GM12878 (cell line): Measurements from ENCODE around the gene DNAJC16. TPM values are rescaled to one million over a fixed set of nuclear protein-coding genes. Genes with fewer than 3 reads are reported as not detected.

Experiments
- ATAC-seq: fragments of 200-7000 bp; cut with Tn5 transposase; 3 replicates; pipeline ENCODE4 v1.9.1; 2020; ENCODE audit warnings: mild to moderate bottlenecking, moderate library complexity
- BruUV-seq: library from RNA; stranded (reverse); fragments of 400-500 nt; replicated peaks from 2 replicates; lab custom pipeline; 2021; lab: Mats Ljungman, UMichigan
- CTCF ChIA-PET: fragments of 300-600 bp; sonication (Branson Sonifier 250); formaldehyde crosslinking; extraction: SDS; loops from one replicate; lab custom pipeline; 2021; ENCODE audit warnings: inconsistent platforms; lab: Yijun Ruan, JAX
- POLR2A ChIA-PET: fragments of 350-600 bp; formaldehyde crosslinking; extraction: SDS; loops from one replicate; lab custom pipeline; 2021; ENCODE audit warnings: inconsistent platforms; lab: Charles Lee
- RAD21 ChIA-PET: fragments of 300-600 bp; sonication (Branson Sonifier 250); formaldehyde crosslinking; loops from one replicate; lab custom pipeline; 2023; ENCODE audit warnings: antibody characterized with exemption; ENCODE audit not compliant: unreplicated experiment; lab: Charles Lee
- SMC1A ChIA-PET: fragments of 300-600 bp; sonication (Branson Sonifier 250); formaldehyde crosslinking; loops from one replicate; lab custom pipeline; 2023; ENCODE audit not compliant: unreplicated experiment, uncharacterized antibody; lab: Charles Lee
- DNase-seq: peaks from one replicate; pipeline ENCODE4 v3.0.0-alpha.2; 2011; ENCODE audit warnings: low read depth, low spot score
- FAIRE-seq: peaks from 3 replicates; lab custom pipeline; 2011; peaks lifted over from hg19 to GRCh38; lab: Jason Lieb, UNC
- H2AFZ ChIP-seq: 2 replicates; pipeline ENCODE4 v1.6.0; 2011; ENCODE audit warnings: low read depth, low read length, control low read depth; ENCODE audit not compliant: control insufficient read depth
- H3K27ac ChIP-seq: 2 replicates; pipeline ENCODE4 v1.5.1; 2011; ENCODE audit warnings: control low read depth; ENCODE audit not compliant: control insufficient read depth, insufficient read depth
- H3K27me3 ChIP-seq, 2 experiments: replicated peaks in 1 of 2; 2 replicates each; pipeline versions ENCODE4 v1.6.0 to v1.6.1; 2011; ENCODE audit warnings: low read length in 1 of 2; ENCODE audit not compliant: control insufficient read depth in 2 of 2, insufficient read depth in 2 of 2
- H3K36me3 ChIP-seq, 2 experiments: 2 replicates each; pipeline ENCODE4 v1.5.1; 2011; ENCODE audit warnings: low read length in 1 of 2; ENCODE audit not compliant: control insufficient read depth in 2 of 2, insufficient read depth in 2 of 2
- H3K4me1 ChIP-seq: 2 replicates; pipeline ENCODE4 v1.6.1; 2011; ENCODE audit warnings: mild to moderate bottlenecking, low read length, moderate library complexity, mixed read lengths; ENCODE audit not compliant: control insufficient read depth, insufficient read depth
- H3K4me2 ChIP-seq: 2 replicates; pipeline ENCODE4 v1.6.0; 2011; ENCODE audit warnings: control low read depth; ENCODE audit not compliant: control insufficient read depth, insufficient read depth
- H3K4me3 ChIP-seq: fragments of 200-600 bp; sonication (generic); 2 replicates; pipeline ENCODE4 v1.5.1; 2016
- H3K79me2 ChIP-seq: 2 replicates; pipeline ENCODE4 v1.6.0; 2011; ENCODE audit warnings: low read length; ENCODE audit not compliant: control insufficient read depth, insufficient read depth
- H3K9ac ChIP-seq: 2 replicates; pipeline ENCODE4 v1.8.0; 2011; ENCODE audit warnings: low read length, control low read depth, mixed read lengths; ENCODE audit not compliant: control insufficient read depth, insufficient read depth
- H3K9me3 ChIP-seq: replicated peaks from 3 replicates; pipeline ENCODE4 v1.5.1; 2011; ENCODE audit warnings: mild to moderate bottlenecking, low read length; ENCODE audit not compliant: control insufficient read depth, insufficient read depth
- H4K20me1 ChIP-seq: 2 replicates; pipeline ENCODE4 v1.6.0; 2011; ENCODE audit not compliant: control insufficient read depth, insufficient read depth
- CREB1 ChIP-seq: IDR thresholded peaks from 2 replicates; pipeline ENCODE4 v1.6.1; 2012; ENCODE audit warnings: low read depth, mild to moderate bottlenecking, inconsistent platforms
- ETV6 ChIP-seq, 2 experiments: fragments of 450-650 bp in 1 of 2; IDR thresholded peaks in 1 of 2; conservative IDR thresholded peaks in 1 of 2; 2 replicates each; pipeline ENCODE4 v1.6.1; 2014; ENCODE audit warnings: antibody characterized with exemption in 1 of 2, borderline replicate concordance in 1 of 2, low read depth in 1 of 2, mild to moderate bottlenecking in 1 of 2, moderate library complexity in 1 of 2
- FOS ChIP-seq: IDR thresholded peaks from 3 replicates; pipeline ENCODE4 v1.6.1; 2011; ENCODE audit warnings: borderline replicate concordance; ENCODE audit not compliant: insufficient read length; ENCODE audit errors: extremely low read depth
- GABPA ChIP-seq: IDR thresholded peaks from 2 replicates; pipeline ENCODE4 v1.6.1; 2014; ENCODE audit warnings: antibody characterized with exemption, low read depth, mild to moderate bottlenecking, inconsistent platforms
- HDAC6 ChIP-seq: fragments of 200-600 bp; sonication (generic); IDR thresholded peaks from one replicate; pipeline ENCODE4 v1.8.0; 2017; ENCODE audit warnings: antibody characterized with exemption; ENCODE audit not compliant: unreplicated experiment
- HDGF ChIP-seq: fragments of 450-650 bp; IDR thresholded peaks from 2 replicates; pipeline ENCODE4 v1.6.1; 2016; ENCODE audit warnings: antibody characterized with exemption
- IKZF1 ChIP-seq: fragments of 450-650 bp; conservative IDR thresholded peaks from 2 replicates; pipeline ENCODE4 v1.6.1; 2017; ENCODE audit warnings: antibody characterized with exemption, mild to moderate bottlenecking
- MEF2B ChIP-seq: fragments of 450-650 bp; IDR thresholded peaks from 2 replicates; pipeline ENCODE4 v1.6.1; 2018; ENCODE audit warnings: mild to moderate bottlenecking, moderate library complexity; ENCODE audit not compliant: partially characterized antibody, poor library complexity, severe bottlenecking
- RFX5 ChIP-seq: IDR thresholded peaks from 2 replicates; pipeline ENCODE4 v1.6.1; 2011; ENCODE audit warnings: low read depth, low read length, improper control_type of control experiment
- SIN3A ChIP-seq: IDR thresholded peaks from 2 replicates; pipeline ENCODE4 v1.6.1; 2012; ENCODE audit warnings: low read depth, low read length, improper control_type of control experiment
- SREBF1 ChIP-seq: IDR thresholded peaks from 2 replicates; pipeline ENCODE4 v1.6.1; 2012; ENCODE audit warnings: mild to moderate bottlenecking, low read length
- SRF ChIP-seq, 2 experiments: IDR thresholded peaks; 2 replicates each; pipeline ENCODE4 v1.6.1; 2011; ENCODE audit warnings: low read depth in 2 of 2, low read length in 2 of 2, mild to moderate bottlenecking in 1 of 2, moderate library complexity in 1 of 2
- ZBTB40 ChIP-seq: fragments of 450-650 bp; IDR thresholded peaks from 2 replicates; pipeline ENCODE4 v1.6.1; 2016; ENCODE audit warnings: mild to moderate bottlenecking, moderate library complexity, borderline replicate concordance
- WGBS: methylation state at CpG from one replicate; pipeline ENCODE4 v1.1.6; 2016; ENCODE audit warnings: low lambda C conversion rate; ENCODE audit not compliant: insufficient replicate concordance, insufficient coverage; ENCODE audit errors: missing lambda C conversion rate; 5-methylcytosine and 5-hydroxymethylcytosine counted together
- in situ Hi-C: fragments of 300-500 bp; cut with MboI; formaldehyde crosslinking; loops from 9 replicates; pipeline ENCODE4 v1.14.3; 2018; ENCODE audit warnings: mixed read lengths
- intact Hi-C: fragments of 100-400 bp; cut with micrococcal nuclease; formaldehyde crosslinking; loops from one replicate; pipeline ENCODE4 v1.14.2; 2022; ENCODE audit not compliant: unreplicated experiment
- polyA plus RNA-seq, 11 experiments: library from polyadenylated mRNA; depleted of rRNA in 4 of 11; unstranded in 6 of 11; stranded (reverse) in 5 of 11; fragments of >200 nt; fragmentation: Nextera tagmentation in 4 of 11; fragmentation: Illumina TruSeq in 1 of 11; extraction: Ambion mirVana in 4 of 11; extraction: Trizol in 1 of 11; gene quantifications; 1 replicate in 1 of 11; 2 replicates in 10 of 11; pipeline versions ENCODE4 v1.2.1 to v1.2.3, GENCODE V29; 2011 to 2016; ENCODE audit warnings: inconsistent platforms in 2 of 11, missing spikeins in 2 of 11, low read depth in 1 of 11
- total RNA-seq, 4 experiments: library from RNA; depleted of rRNA in 3 of 4; stranded (reverse); fragments of >200 nt in 3 of 4; fragmentation: Illumina TruSeq in 1 of 4; extraction: Trizol in 1 of 4; gene quantifications; 2 replicates each; pipeline versions ENCODE4 v1.2.1 to v1.2.3, GENCODE V29; 2013 to 2021
- TF ChIP-seq, protein P1 (sequence below): fragments of 450-650 bp; conservative IDR thresholded peaks from 2 replicates; pipeline ENCODE4 v1.6.1; 2017; ENCODE audit warnings: mild to moderate bottlenecking, moderate library complexity

Gene DNAJC16
- total and polyA plus RNA-seq, 10 of the 15 experiments (the other 5 are each of a cell fraction or from before 2014, with no cell fraction given), result 2.4 to 12.7 (median 7.8) TPM

DNA sequence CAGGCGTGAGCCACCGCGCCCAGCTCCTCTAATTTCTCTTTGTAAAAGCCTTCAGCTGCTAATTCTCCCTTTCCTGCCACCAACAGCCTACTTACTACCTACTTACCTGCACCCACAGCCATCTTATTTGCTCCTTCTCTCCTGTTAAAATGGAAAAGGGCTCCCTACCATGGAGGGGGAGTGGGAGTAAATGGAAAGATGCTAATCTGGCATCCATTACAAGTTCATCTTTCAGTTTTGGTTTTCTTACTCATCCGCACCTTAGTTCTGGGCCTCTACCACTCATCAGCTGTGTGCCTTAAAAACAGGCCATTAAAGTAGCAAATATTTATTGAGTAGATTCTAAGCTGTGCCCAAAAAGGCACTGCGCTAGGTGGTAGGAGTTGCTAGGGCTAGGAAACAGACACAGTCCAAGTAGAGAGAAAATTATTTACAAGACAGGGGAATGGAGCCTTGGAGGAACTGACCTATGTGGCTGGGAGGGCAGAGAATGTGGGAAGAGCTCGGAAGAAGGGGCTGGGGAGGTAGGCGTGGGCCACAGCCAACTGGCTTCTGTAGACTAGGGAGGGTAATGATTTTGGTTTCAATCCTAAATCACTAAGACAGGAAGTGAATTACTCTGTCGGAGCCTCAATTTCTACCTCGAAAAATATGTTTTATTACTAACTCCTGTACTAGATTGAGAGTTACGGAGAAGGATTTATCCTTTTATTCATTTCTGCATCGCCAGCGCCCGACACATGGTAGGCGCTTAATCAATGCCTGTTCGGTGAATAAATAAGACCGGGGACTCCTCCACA is 89.9 kb downstream of the DNAJC16 start:
- intact Hi-C loops, result loop anchor here (2.0 to 5.0 kb wide), 2 partner anchors 81 to 90 kb away; partner anchors contain the start of gene DNAJC16
- 29% methylated on average over 16 of the region's 16 CpGs for WGBS
- peaks cover 14% of the 10 kb centered on the region for H3K4me1 ChIP-seq
- FAIRE-seq (no peak), ATAC-seq (peak; percentile 12), DNase-seq (no peak)
- H3K36me3 ChIP-seq, result no peaks in the 10 kb centered on the region
- H3K9ac ChIP-seq, result peak overlapping the region; percentile 59
- in situ Hi-C loops, result no loop called here
- H3K27ac ChIP-seq, result peak overlapping the region; percentile 92
- BruUV-seq, result TSS peak; percentile 93
- SMC1A ChIA-PET, result interaction anchor here (0.6 to 0.9 kb wide), 2 partner anchors 23 to 345 kb away, joined by 3 read pairs; no protein-coding TSS in a partner anchor
- RAD21 ChIA-PET, result interaction anchor here (0.7 kb wide), 1 partner anchor 81 kb away, joined by 3 read pairs; no protein-coding TSS in a partner anchor
- no peaks in the 10 kb centered on the region for H3K9me3 ChIP-seq
- no peaks in the 10 kb centered on the region for H3K27me3 ChIP-seq
- peak overlapping the region; percentile 70 for H3K4me3 ChIP-seq
- H2AFZ ChIP-seq, result peak overlapping the region; percentile 95
- POLR2A ChIA-PET, result interaction anchor here (0.5 to 2.5 kb wide), 5 partner anchors 11 to 289 kb away, joined by 3 to 18 read pairs (median 4); no protein-coding TSS in a partner anchor
- CTCF ChIA-PET, result interaction anchor here (0.6 to 1.5 kb wide), 3 partner anchors 13 to 125 kb away, joined by 3 read pairs; no protein-coding TSS in a partner anchor
- H3K4me2 ChIP-seq, result peak overlapping the region; percentile 91
- H3K79me2 ChIP-seq, result peaks cover 41% of the 10 kb centered on the region
- no peaks in the 10 kb centered on the region for H4K20me1 ChIP-seq
- TF ChIP-seq, protein P1, sequence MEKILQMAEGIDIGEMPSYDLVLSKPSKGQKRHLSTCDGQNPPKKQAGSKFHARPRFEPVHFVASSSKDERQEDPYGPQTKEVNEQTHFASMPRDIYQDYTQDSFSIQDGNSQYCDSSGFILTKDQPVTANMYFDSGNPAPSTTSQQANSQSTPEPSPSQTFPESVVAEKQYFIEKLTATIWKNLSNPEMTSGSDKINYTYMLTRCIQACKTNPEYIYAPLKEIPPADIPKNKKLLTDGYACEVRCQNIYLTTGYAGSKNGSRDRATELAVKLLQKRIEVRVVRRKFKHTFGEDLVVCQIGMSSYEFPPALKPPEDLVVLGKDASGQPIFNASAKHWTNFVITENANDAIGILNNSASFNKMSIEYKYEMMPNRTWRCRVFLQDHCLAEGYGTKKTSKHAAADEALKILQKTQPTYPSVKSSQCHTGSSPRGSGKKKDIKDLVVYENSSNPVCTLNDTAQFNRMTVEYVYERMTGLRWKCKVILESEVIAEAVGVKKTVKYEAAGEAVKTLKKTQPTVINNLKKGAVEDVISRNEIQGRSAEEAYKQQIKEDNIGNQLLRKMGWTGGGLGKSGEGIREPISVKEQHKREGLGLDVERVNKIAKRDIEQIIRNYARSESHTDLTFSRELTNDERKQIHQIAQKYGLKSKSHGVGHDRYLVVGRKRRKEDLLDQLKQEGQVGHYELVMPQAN, result no peak
- TF ChIP-seq GABPA (0 out of 2 replicates have a peak, but pooled peaks have one; percentile 12), ZBTB40 (no peak; the same call in 1 of the 2 replicates), IKZF1 (no peak), RFX5 (no peak), FOS (no peak), CREB1 (no peak), HDAC6 (no peak), MEF2B (no peak), SIN3A (no peak), ETV6 (conservative IDR thresholded peaks at IDR 0.05 in 1 of 2, IDR thresholded peaks at IDR 0.05 in 1 of 2; ENCODE audit: borderline replicate concordance in 1 of 2, low read depth in 1 of 2) (0 out of 4 replicates have a peak, but pooled peaks of 1 of the 2 experiments have one; percentile 17), SREBF1 (no peak), HDGF (no peak), SRF (IDR thresholded peaks at IDR 0.05; ENCODE audit: low read depth in 2 of 2, low read length in 2 of 2) (no peak)
